Peyer's patch (tissue), 4 donors: ENCODE results near the gene ANKRD29.

ENCODE experiments used
- POLR2A ChIP-seq, 2 donors: fragments of 450-650 bp; IDR thresholded peaks; one replicate each; pipeline ENCODE4 v1.5.1; 2017; ENCODE audit warnings: antibody characterized with exemption in 2 of 2, mild to moderate bottlenecking in 2 of 2, moderate library complexity in 2 of 2
- TF ChIP-seq, protein P1 (sequence below), 6 experiments: fragments of 450-650 bp in 4 of 6; fragments of 200-600 bp in 2 of 6; sonication (generic) in 1 of 6; IDR thresholded peaks; one replicate each; pipeline ENCODE4 v1.5.1; 2017 to 2019; ENCODE audit warnings: antibody characterized with exemption in 6 of 6, mild to moderate bottlenecking in 3 of 6, moderate library complexity in 1 of 6

DNA sequence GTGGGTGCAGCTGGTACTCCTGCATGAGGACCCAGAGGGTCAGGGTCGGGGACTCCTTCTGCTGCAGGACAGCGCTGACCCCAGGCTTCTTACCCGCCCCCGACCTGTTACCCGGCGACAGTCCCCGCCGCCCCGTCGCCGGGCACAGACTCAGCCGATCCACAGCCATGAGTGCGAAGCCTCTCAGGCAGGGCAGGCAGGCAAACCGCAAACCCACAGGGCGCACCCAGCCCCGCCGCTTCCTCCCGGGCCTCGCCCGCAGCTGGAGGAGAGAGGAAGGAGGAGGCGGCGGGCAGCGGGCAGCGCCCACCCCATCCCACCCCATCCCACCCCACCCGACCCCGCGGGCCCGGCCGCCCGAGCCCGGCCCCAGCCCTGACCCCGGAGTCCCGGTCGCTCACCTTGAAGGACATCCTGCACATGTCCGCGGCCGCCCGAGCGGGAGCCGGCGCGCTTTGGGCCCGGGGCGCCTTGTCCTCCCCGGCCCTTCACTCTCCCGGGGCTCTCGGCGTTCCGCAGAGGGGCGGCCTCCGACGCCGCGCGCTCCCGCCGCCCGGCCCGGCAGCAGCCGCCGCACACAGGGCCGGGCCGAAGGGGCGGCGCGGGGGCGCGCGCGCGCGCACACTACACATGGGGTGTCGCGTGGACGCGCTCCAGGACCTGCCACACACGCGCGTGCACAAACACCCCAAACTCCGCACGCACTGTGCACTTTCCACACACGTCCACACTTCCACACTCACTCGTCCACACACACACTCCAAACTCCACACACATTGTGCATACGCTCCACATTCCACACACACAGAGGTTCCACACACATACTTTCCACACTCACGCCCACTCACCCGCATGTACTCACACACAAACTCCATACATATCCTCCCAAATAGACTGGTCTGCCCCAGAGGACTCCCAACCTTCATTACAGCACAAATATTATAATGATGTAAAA, at the start of gene ANKRD29:
- TF ChIP-seq POLR2A (IDR thresholded peaks at IDR 0.05) = no peak
- TF ChIP-seq, protein P1, sequence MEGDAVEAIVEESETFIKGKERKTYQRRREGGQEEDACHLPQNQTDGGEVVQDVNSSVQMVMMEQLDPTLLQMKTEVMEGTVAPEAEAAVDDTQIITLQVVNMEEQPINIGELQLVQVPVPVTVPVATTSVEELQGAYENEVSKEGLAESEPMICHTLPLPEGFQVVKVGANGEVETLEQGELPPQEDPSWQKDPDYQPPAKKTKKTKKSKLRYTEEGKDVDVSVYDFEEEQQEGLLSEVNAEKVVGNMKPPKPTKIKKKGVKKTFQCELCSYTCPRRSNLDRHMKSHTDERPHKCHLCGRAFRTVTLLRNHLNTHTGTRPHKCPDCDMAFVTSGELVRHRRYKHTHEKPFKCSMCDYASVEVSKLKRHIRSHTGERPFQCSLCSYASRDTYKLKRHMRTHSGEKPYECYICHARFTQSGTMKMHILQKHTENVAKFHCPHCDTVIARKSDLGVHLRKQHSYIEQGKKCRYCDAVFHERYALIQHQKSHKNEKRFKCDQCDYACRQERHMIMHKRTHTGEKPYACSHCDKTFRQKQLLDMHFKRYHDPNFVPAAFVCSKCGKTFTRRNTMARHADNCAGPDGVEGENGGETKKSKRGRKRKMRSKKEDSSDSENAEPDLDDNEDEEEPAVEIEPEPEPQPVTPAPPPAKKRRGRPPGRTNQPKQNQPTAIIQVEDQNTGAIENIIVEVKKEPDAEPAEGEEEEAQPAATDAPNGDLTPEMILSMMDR (IDR thresholded peaks at IDR 0.05) = no peak
